Left kidney (tissue), 2 donors: Measurements from ENCODE around the gene CCDC7. TPM values are rescaled to one million over a fixed set of nuclear protein-coding genes. Genes with fewer than 3 reads are reported as not detected.
"Not testable (repeated sequence)": the region's sequence is repeated elsewhere in the genome, so short reads cannot be mapped to it uniquely, and the experiment has no call there.

Experiments
- DNase-seq: peaks from one replicate; pipeline ENCODE4 v3.0.0-alpha.2; 2013
- polyA plus RNA-seq: library from polyadenylated mRNA; unstranded; fragments of 120-200 nt; gene quantifications from one replicate; pipeline ENCODE4 v1.2.1, GENCODE V29; 2013; ENCODE audit not compliant: insufficient read length

The CCDC7 gene
- polyA plus RNA-seq, 1 donor = 7.2 TPM

DNA sequence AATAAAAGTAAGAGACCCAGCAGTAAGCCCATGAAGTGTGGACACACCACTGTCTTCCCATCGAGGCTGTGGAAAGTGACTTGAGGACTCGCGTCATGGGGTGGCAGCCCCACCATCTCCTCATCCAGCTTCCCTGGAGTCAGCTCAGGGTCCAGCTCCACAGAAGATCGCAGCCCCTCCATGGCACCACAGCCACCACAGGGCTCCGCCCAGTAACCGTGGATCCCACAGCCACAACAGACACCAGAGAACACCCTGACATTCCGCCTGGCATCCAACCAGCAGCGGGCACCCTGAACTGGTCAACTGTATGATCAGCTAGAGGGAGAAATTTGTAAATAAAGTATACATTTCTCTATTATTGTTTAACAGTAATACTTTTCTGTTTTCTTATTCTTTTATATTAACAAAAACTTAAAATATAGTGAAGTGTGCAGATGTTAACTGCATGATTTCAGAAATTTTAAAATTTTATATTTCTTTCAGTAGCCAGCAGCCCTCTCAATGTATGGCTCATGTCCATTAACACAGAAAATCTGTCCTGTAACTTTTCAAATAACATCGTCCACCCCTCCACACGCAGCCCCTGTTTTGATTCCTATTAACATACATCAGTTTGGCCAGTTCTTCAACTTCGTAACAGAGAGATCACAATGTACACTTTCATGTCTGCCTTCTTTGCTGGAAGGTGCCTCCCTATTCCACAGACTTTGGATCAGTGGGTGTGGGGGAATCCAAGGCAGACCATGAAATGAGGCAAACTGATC lies 442.4 kb downstream of the CCDC7 start:
- DNase-seq = no peak

DNA sequence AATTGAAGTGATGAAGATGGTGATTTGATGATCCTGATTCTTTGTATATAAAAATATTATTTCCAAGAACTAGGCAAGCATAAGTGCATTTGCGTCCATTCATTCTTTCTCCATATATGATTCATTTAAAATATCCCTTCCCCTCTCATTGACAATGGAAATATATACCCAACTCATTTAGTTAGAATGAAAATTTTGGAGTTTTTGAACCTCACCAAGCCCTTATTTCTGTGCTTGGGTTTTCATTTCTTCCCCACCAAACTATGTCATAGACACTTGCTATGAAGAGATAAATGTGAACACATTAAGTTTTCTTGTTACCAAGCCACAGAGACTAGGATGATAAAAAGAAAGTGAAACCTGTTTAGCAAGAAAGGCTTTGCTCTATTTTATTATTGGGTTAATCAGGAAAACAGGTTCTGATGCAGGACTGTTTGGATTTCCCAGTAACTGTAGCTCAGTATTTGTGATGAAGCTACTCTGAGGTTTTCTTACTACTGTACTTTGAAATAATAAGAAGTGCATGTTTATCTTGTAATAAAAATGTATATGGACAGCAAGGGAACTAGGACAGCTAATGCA lies 443.8 kb downstream of the CCDC7 start:
- no peak for DNase-seq

DNA sequence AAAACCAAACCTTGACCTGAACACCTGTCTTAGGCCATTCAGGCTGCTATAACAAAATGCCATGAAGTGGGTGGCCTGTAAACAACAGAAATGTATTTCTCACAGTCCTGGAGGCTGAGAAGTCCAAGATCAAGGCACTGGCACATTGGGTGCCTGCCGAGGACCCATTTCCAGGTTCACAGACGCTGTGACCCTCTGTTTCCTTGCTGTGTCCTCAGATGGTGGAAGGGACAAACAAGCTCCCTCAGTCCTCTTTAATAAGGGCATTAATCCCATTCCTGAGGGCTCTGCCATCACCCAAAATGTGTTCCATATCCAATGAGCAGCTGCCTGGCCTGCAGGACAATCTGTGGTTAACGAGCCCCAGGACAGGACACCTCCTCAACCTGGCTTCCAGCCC lies 444.5 kb downstream of the CCDC7 start:
- DNase-seq = no peak

DNA sequence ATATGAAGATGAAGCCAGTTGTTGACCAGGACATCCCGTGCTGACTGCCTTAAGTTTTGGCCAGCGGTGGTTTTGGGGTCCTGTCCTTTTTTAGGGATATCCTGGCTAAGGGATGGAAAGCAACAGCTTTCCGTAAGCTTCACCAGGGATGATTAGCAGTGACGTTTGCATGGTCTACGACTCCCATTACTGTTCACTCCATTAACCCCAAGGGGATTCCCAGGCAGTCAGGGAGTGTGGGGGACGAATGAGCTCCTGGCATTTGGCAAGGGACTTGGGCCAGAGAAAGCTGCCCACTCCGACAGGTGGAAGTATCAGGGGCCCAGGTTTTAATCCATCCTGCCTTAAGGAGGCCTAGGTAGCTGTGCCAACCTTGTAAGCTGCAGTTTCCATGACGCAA lies 445.3 kb downstream of the CCDC7 start:
- no peak for DNase-seq

DNA sequence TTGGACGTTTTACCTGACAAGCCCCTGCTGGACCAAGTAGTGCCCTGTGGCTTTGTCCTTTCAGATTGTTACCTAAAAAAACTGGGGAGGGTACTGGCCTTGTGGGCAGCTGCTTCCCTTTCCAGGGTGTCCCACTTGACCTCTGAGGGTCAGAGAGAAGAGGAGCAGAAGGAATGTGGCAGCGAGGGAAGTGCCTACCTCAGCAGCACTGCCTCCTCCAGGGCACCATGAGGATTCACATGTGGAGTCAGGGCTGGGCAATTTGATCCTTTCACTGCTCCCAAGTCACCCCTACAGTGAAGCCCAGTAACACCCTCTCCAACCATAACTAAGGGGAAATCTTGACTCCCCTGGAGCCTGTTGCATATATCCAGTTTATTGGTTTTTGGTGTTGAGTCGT lies 447.5 kb downstream of the CCDC7 start:
- DNase-seq = no peak

DNA sequence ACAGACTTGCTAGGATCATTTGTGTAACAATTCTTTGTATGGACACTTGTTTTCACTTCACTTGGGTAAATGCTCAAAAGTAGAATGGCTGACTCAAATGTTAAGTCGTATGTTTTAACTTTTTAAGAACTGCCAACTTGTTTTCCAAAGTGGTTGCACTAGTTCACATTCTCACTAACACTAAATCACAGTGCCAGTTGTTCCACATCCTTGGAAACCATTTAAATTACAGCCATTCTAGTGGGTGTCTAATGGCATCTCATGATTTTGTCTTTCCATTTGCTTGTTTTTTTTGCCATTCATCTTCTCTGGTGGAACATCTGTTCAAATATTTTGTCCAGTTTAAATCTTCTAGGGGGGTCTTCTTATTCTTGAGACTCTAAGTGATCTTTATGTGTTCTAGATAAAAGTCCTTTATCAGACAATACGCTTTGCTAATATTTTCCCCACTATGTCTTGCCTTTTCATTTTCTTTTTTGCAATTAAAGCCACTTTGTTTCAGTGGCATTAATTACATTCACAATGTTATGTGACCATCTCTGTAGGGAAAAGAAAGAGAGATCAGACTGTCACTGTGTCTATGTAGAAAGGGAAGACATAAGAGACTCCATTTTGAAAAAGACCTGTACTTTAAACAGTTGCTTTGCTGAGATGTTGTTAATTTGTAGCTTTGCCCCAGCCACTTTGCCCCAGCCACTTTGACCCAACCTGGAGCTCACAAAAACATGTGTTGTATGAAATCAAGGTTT lies 448.1 kb downstream of the CCDC7 start:
- no peak for DNase-seq

DNA sequence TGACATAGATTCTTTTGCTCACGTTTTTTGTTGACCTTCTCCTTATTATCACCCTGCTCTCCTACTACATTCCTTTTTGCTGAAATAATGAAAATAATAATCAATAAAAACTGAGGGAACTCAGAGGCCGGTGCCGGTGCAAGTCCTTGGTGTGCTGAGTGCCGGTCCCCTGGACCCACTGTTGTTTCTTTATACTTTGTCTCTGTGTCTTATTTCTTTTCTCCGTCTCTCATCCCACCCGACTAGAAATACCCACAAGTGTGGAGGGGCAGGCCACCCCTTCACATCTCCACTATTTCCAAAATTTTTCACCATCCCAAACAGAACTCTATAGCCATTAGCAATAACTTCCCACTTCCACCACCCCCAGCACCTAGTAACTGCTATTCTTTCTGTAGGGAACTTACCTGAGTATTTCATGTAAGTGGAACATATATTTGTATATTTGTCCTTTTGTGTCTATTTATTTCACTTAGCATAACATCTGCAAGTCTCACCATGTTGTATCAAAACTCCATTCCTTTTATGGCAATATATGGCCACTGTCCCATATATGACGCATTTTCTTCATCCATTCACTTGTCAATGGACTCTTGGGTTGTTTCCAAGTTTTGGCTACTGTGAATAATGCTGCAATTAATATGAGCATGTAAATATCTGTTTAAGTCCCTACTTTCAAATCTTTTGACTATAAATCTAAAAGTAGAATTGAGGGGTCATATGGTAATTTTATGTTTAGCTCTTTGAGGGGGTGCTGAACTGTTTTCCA lies 449.4 kb downstream of the CCDC7 start:
- not testable (repeated sequence) for DNase-seq

DNA sequence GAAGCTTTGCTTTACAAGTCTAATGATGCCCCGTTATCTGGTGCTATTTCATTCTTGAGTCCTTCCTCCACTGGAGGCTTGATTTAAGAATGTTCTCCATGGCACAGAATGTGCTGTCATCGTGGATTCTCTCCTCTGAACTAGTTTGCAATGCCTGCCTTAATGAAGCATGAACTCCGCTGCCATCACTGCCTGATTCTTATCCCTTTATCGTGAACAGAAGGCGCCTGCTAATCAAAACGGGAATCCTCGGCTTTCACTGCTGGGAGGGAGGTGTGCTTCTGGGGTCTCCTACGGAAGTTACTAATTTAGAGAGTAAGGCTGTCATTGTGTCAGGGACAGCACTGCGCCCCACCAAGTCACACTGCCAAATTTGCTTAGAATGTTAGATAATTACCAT lies 455.9 kb downstream of the CCDC7 start:
- no peak for DNase-seq

DNA sequence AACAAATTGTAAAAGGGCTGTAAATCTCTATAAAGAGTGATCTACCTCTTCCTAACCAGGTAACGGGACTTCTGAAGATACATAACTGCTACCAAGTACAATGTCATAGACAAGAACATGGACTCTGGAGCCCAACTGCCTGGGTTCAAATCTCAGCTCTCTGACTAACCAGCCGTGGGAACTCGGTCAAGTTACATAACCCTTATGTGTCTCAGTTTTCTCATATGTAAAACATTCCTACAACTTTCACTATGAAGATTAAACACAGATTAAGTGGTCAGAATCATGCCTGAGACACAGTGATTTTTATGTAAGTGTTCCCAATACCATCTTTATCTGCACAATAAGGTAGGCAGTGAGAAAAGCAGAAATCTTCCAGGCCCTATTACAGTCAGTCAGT lies 459.5 kb downstream of the CCDC7 start:
- no peak for DNase-seq

DNA sequence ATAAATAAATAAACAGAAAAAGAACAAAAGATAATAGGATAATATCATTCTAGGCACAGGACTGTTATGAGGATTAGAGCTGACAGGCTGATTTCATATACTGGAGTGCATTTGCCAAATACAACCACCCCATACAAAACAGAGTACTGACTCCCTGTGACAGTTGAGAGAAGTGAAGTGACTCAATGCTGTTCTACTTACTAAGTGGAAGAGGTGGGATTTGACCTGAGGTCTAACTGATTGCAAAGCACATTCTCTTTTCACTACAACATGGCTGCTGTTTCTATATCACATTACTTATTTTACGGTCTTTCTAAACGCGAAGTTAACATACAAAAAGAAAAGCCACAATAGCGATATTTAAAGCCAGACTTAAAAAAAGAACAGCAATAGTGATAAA lies 460.7 kb downstream of the CCDC7 start:
- DNase-seq = no peak

DNA sequence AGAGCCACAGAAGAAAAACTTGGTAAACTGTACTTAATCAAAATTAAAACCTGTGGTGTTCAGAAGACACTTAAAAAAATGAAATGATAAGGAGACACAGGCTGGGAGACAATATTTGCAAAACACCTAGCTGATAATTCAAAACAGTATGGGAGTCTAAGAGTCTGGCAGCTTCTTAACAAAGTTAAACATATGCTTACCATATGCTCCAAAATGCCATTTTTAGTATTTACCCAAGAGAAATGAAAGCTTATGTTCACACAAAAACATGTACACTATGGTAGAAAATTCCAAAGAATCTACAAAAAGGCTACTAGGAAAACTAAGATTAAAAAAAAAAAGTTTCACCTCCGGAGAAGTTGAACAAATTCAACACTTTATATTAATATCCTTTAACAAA lies 463.5 kb downstream of the CCDC7 start:
- no peak for DNase-seq

DNA sequence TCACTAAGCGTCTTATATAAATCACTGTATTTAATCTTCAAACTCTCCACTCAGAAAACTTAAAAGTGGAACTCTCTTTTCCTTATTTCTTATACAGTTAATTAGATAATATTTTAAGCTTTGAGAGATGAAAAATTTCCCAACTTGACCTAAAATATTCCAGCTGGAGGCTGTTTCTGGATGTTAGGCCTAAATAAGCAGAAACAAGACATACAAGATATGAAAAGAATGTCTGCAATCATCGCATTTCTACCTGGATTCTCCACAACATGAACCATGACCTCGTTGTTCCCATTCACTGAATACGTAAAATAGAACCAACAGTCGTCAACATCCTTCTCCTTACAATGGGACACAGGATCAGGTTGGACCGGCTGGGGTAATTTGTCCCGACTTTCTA lies 464.0 kb downstream of the CCDC7 start:
- DNase-seq = not testable (repeated sequence)

DNA sequence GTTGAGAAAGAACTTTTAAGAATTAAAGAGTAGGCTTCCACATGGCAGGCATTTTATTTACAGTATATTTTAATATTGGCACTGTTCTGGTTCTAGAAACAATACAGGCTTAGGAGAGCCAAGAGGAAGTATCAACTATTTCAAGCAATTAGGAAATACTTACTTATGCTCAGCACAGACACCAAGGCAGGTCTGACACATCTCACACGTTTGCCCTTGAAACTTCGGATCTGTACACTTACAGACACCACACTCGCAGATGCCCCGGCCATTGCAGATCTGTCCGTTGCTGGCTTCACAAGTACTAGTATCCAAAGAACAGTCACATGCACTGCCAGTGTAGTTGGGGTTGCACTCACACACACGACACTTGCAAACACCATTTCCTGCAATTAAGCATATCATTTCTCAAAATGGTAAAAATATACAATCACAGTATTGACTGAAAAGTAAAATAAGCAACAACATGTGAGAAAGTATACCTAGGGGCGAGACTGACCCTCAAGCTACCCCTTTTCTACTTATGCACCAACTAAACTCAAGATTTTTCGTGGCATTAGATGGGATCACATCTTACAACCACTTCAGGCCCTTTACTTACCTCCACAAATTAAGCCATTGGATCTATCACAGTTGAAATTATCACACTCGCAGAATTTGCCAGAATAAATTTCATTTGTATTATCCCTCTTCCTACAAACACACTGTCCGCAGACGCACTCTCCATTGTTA lies 465.5 kb downstream of the CCDC7 start:
- DNase-seq = no peak

DNA sequence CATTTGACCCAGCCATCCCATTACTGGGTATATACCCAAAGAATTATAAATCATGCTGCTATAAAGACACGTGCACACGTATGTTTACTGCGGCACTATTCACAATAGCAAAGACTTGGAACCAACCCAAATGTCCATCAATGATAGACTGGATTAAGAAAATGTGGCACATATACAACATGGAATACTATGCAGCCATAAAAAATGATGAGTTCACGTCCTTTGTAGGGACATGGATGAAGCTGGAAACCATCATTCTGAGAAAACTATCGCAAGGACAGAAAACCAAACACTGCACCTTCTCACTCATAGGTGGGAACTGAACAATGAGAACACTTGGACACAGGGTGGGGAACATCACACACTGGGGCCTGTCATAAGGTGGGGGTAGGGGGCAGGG lies 471.9 kb downstream of the CCDC7 start:
- not testable (repeated sequence) for DNase-seq

DNA sequence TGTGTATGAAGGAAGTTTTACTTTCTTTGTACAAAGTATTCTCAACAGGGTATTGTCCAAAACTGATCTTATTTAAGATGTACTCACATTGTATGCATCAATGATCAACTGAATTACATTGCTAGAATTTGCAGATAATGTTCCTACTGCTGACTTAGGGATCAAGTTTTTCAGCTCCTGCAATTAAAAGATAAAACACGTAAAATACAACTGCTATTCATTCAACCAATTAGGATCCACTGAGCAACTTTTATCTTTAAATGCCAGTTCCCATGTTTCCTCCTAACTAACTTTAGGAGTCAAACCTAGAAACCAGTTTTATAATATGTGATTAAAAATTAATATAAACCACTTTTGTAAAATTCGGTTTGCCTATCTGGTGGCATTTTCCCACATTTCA lies 476.2 kb downstream of the CCDC7 start:
- no peak for DNase-seq

DNA sequence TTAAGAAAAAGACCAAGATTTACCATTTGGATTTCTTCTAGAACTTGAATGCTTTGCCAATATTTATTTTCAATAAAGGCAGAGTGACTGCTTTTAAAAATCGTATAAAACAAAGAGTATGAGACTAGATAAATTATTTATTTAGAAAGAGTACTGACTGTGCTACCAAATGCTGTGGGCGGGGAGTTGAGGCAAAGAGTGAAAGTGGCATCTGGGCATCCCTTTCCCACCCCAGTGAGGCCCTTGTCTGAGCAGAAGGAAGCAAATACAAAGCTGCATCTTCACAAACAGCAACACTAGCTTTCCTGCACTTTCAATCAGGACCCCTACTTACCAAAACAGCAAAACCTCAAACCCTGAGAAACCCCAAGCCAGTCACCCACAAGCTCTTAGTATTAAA lies 477.2 kb downstream of the CCDC7 start:
- DNase-seq = no peak

DNA sequence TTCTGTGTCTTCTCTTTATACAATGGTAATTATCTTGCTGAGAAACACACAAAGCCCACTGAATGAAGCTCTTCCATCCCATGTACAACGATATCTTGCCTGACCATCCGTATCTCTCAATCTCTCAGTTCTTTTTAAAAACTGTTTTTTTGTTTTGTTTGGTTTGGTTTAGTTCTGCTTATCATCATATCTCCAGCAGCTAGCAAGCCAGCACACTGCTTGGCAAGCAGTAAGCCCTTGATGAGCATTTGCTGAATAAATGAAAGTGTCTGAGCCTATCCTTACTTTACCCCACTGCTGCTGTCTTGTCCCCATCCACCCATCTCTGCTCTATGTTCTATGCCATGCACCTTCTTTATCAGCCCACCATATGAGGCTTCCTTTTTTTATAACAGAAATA lies 477.9 kb downstream of the CCDC7 start:
- DNase-seq = no peak
